ENCODE data around the gene GID8.

The GID8 gene

DNA sequence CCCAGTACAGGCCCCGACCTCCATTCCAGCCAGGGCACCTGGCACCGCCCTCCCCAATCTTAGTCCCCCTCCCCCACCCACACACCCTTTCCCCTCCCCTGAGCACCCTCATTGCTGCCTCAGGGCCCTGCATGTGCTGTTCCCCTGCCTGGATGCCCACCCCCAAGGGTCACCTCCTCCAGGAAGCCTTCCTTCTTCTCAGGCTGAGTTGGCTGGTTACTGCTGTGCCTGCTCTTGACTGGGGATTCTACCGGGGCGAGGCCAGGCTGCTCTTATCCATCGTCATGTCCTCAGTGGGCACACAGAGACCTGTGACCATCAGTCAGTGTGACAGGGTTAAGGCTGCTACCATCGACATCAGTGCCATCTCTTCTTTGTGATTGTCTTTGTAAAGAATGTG lies 45.3 kb downstream of the GID8 start:
- Histone ChIP-seq H2AFZ (ENCODE audit: low read depth) (no peak overlapping the region), H3K36me3 (ENCODE audit: insufficient read depth) (no peaks in the 10 kb centered on the region), H3K4me1 (ENCODE audit: low read depth, poor library complexity, severe bottlenecking) (peaks cover 10% of the 10 kb centered on the region), H3K4me3 (IDR thresholded peaks at IDR 0.05; ENCODE audit: insufficient read depth, low read depth, low read length) (no peak overlapping the region), H3K4me2 (no peak overlapping the region), H4K20me1 (ENCODE audit: insufficient read depth) (no peaks in the 10 kb centered on the region), H3K79me2 (ENCODE audit: insufficient read depth, low read depth) (no peaks in the 10 kb centered on the region), H3K9ac (no peak overlapping the region), H3K27me3 (ENCODE audit: insufficient read depth, low read depth) (peaks cover 88% of the 10 kb centered on the region), H3K27ac (no peak overlapping the region)
- TF ChIP-seq, protein P1, sequence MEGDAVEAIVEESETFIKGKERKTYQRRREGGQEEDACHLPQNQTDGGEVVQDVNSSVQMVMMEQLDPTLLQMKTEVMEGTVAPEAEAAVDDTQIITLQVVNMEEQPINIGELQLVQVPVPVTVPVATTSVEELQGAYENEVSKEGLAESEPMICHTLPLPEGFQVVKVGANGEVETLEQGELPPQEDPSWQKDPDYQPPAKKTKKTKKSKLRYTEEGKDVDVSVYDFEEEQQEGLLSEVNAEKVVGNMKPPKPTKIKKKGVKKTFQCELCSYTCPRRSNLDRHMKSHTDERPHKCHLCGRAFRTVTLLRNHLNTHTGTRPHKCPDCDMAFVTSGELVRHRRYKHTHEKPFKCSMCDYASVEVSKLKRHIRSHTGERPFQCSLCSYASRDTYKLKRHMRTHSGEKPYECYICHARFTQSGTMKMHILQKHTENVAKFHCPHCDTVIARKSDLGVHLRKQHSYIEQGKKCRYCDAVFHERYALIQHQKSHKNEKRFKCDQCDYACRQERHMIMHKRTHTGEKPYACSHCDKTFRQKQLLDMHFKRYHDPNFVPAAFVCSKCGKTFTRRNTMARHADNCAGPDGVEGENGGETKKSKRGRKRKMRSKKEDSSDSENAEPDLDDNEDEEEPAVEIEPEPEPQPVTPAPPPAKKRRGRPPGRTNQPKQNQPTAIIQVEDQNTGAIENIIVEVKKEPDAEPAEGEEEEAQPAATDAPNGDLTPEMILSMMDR (conservative IDR thresholded peaks at IDR 0.05; ENCODE audit: low read depth, low read length): no peak

DNA sequence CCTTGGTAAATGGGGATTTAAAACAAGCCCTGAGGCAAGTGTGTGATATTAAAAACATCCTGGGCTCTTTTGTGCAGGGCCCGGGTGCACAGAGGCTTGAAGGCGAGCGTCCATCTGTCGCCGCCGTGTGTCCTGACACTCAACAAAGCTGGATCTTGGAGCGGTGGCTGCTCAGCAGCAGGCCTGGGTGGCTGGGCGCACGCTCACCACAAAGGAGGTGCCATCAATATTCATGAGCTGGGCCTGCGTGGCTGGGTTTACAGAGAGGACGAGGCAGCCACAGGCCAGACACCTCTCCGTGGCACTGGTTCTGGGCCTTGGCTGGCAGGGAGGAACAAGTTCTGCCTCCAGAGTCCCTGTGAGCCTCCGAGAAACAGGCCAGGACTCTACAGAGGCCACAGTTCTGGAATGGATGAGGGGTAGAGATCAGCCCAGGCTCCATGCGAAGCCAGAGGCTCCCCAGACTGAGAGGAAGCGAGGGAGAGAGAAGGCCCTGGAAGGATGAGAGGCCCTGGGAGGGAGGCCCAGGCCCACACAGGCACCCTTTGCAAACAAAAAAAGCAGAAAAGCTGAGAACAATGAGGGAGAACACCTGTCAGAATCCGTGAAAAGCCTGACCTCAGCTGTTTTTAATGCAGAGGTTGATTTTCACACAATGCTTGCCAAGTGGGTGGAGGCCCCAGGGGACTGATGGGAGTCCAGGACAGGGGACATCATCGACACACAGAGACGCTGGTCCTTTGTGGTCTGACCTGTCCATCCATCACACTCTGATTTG lies 46.9 kb downstream of the GID8 start:
- H3K9ac ChIP-seq: no peak overlapping the region
- no peak overlapping the region for H2AFZ ChIP-seq (ENCODE audit: low read depth)
- TF ChIP-seq, protein P1 (conservative IDR thresholded peaks at IDR 0.05; ENCODE audit: low read depth, low read length): no peak
- H3K4me3 ChIP-seq (IDR thresholded peaks at IDR 0.05; ENCODE audit: insufficient read depth, low read depth, low read length): no peak overlapping the region
- H4K20me1 ChIP-seq (ENCODE audit: insufficient read depth): no peaks in the 10 kb centered on the region
- no peak overlapping the region; the same call in 1 of the 2 replicates for H3K4me2 ChIP-seq
- no peaks in the 10 kb centered on the region for H3K36me3 ChIP-seq (ENCODE audit: insufficient read depth)
- H3K79me2 ChIP-seq (ENCODE audit: insufficient read depth, low read depth): no peaks in the 10 kb centered on the region
- H3K27me3 ChIP-seq (ENCODE audit: insufficient read depth, low read depth): peaks cover 87% of the 10 kb centered on the region
- peaks cover 19% of the 10 kb centered on the region for H3K4me1 ChIP-seq (ENCODE audit: low read depth, poor library complexity, severe bottlenecking)
- no peak overlapping the region for H3K27ac ChIP-seq

DNA sequence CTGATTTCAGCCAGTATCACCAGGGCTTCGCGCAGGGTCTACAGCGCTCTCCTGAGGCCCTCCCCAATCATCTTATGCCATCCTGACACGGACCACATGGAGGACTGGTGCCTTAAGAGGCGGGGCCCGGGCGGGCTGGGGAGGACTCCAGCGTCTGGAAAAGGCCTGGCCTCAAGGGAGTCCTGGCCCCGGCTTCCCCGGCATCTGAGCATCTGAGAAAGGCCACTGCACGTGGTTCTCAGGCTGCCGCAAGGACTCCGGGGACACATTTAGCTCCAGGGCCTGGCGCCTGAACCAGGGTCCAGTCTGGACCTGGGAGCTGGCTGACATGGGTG lies 47.5 kb downstream of the GID8 start:
- Histone ChIP-seq H3K4me3 (IDR thresholded peaks at IDR 0.05; ENCODE audit: insufficient read depth, low read depth, low read length) (no peak overlapping the region), H4K20me1 (ENCODE audit: insufficient read depth) (no peaks in the 10 kb centered on the region), H3K27ac (no peak overlapping the region), H3K4me2 (no peak overlapping the region; the same call in 1 of the 2 replicates), H3K4me1 (ENCODE audit: low read depth, poor library complexity, severe bottlenecking) (peaks cover 19% of the 10 kb centered on the region), H3K79me2 (ENCODE audit: insufficient read depth, low read depth) (no peaks in the 10 kb centered on the region), H3K36me3 (ENCODE audit: insufficient read depth) (no peaks in the 10 kb centered on the region), H3K27me3 (ENCODE audit: insufficient read depth, low read depth) (peaks cover 86% of the 10 kb centered on the region), H2AFZ (ENCODE audit: low read depth) (no peak overlapping the region), H3K9ac (no peak overlapping the region)
- TF ChIP-seq, protein P1 (conservative IDR thresholded peaks at IDR 0.05; ENCODE audit: low read depth, low read length): no peak

DNA sequence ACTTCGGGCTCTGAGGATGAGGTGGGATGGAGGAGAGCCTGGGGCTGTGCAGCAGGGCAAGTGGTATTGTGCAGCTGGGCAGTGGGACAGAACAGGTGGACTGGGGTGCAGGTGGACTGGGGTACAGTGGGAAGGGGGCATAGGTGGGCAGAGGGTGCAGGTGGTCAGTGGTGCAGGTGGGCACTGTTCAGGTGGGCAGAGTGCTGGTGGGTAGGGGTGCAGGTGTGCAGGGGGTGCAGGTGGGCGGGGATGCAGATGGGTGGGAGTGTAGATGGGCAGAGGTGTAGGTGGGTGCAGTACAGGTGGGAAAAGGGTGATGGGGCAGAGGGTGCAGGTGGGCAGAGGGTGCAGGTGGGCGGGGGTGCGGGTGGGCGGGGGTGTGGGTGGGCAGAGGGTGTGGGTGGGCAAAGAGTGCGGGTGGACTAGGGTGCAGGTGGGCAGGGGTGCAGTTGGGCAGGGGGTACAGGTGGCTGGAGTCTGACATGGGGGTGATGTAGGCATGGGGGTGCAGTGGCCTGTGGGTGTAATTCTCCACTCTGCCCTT lies 48.4 kb downstream of the GID8 start:
- H4K20me1 ChIP-seq (ENCODE audit: insufficient read depth): no peaks in the 10 kb centered on the region
- no peak overlapping the region for H3K4me2 ChIP-seq
- H3K27ac ChIP-seq: no peak overlapping the region
- TF ChIP-seq, protein P1 (conservative IDR thresholded peaks at IDR 0.05; ENCODE audit: low read depth, low read length): no peak
- H3K36me3 ChIP-seq (ENCODE audit: insufficient read depth): no peaks in the 10 kb centered on the region
- peaks cover 19% of the 10 kb centered on the region for H3K4me1 ChIP-seq (ENCODE audit: low read depth, poor library complexity, severe bottlenecking)
- H2AFZ ChIP-seq (ENCODE audit: low read depth): no peak overlapping the region
- H3K27me3 ChIP-seq (ENCODE audit: insufficient read depth, low read depth): peaks cover 88% of the 10 kb centered on the region
- H3K4me3 ChIP-seq (IDR thresholded peaks at IDR 0.05; ENCODE audit: insufficient read depth, low read depth, low read length): no peak overlapping the region
- no peaks in the 10 kb centered on the region for H3K79me2 ChIP-seq (ENCODE audit: insufficient read depth, low read depth)
- no peak overlapping the region for H3K9ac ChIP-seq
